Cardiac muscle cell (in vitro differentiated cells and primary cell): Measurements from ENCODE around the gene NRAP. TPM values are rescaled to one million over a fixed set of nuclear protein-coding genes. Genes with fewer than 3 reads are reported as not detected.

Experiments
- DNase-seq, 2 donors: peaks; one replicate each; pipeline versions ENCODE4 v3.0.0 to v3.0.0-alpha.2; 2010 to 2017; ENCODE audit warnings: low read depth in 1 of 2, low spot score in 1 of 2
- H3K27ac ChIP-seq: fragments of 200-600 bp; sonication (generic); 2 replicates; pipeline ENCODE4 v1.5.1; 2016
- H3K27me3 ChIP-seq: fragments of 200-600 bp; sonication (generic); 2 replicates; pipeline ENCODE4 v1.6.0; 2016; ENCODE audit warnings: control low read depth
- H3K36me3 ChIP-seq: fragments of 200-600 bp; sonication (generic); 2 replicates; pipeline ENCODE4 v1.5.1; 2016; ENCODE audit warnings: control low read depth
- H3K4me1 ChIP-seq: fragments of 200-600 bp; sonication (generic); 2 replicates; pipeline ENCODE4 v1.8.1; 2017; ENCODE audit warnings: low read depth, mild to moderate bottlenecking, mixed run types
- H3K4me3 ChIP-seq: fragments of 200-600 bp; sonication (generic); 2 replicates; pipeline ENCODE4 v1.5.1; 2016; ENCODE audit warnings: mild to moderate bottlenecking
- H3K9me3 ChIP-seq: fragments of 200-600 bp; sonication (generic); 2 replicates; pipeline ENCODE4 v1.5.1; 2017; ENCODE audit warnings: low read depth, mild to moderate bottlenecking, control low read depth
- CTCF ChIP-seq: IDR thresholded peaks from 2 replicates; pipeline ENCODE4 v1.5.1; 2012; ENCODE audit warnings: low read depth, mild to moderate bottlenecking, low read length
- polyA plus RNA-seq: library from polyadenylated mRNA; unstranded; fragments of >200 nt; fragmentation: Nextera tagmentation; extraction: Ambion mirVana; gene quantifications from 2 replicates; pipeline ENCODE4 v1.2.1, GENCODE V29; 2016
- total RNA-seq: library from RNA; depleted of rRNA; stranded (reverse); fragments of >200 nt; gene quantifications from 2 replicates; pipeline ENCODE4 v1.2.3, GENCODE V29; 2016

The NRAP gene
- total and polyA plus RNA-seq, 2 experiments from 2014 or later, result 0.11 to 0.12 TPM

- H3K36me3 ChIP-seq, result no peaks in the 10 kb centered on the region
- no peaks in the 10 kb centered on the region for H3K9me3 ChIP-seq
- peak in 1 of 2 donors; percentile 33 for DNase-seq
- no peaks in the 10 kb centered on the region for H3K27me3 ChIP-seq
- H3K27ac ChIP-seq, result no peak overlapping the region
- peaks cover 4% of the 10 kb centered on the region for H3K4me1 ChIP-seq
- no peak for TF ChIP-seq CTCF
- H3K4me3 ChIP-seq, result no peak overlapping the region
Measured at GRCh38 chr10:113666682-113667252, 2.9 kb upstream of the NRAP start.

GRCh38 chr10:113665806-113666354 lies 2.0 kb upstream of the NRAP start:
- Histone ChIP-seq H3K27me3 (no peaks in the 10 kb centered on the region), H3K9me3 (no peaks in the 10 kb centered on the region), H3K4me1 (peaks cover 4% of the 10 kb centered on the region), H3K27ac (no peak overlapping the region), H3K36me3 (no peaks in the 10 kb centered on the region), H3K4me3 (no peak overlapping the region)
- DNase-seq, result peak in 1 of 2 donors; percentile 86
- TF ChIP-seq CTCF, result no peak

GRCh38 chr10:113665352-113665751 lies 1.5 kb upstream of the NRAP start:
- no peaks in the 10 kb centered on the region for H3K27me3 ChIP-seq
- no peak for TF ChIP-seq CTCF
- no peaks in the 10 kb centered on the region for H3K36me3 ChIP-seq
- peaks cover 4% of the 10 kb centered on the region for H3K4me1 ChIP-seq
- H3K9me3 ChIP-seq, result no peaks in the 10 kb centered on the region
- DNase-seq, result no peak
- H3K27ac ChIP-seq, result no peak overlapping the region
- H3K4me3 ChIP-seq, result no peak overlapping the region

GRCh38 chr10:113663142-113663541 lies 699 bp downstream of the NRAP start:
- DNase-seq, result no peak
- H3K4me3 ChIP-seq, result no peak overlapping the region
- no peak overlapping the region for H3K27ac ChIP-seq
- no peaks in the 10 kb centered on the region for H3K9me3 ChIP-seq
- TF ChIP-seq CTCF, result no peak
- H3K27me3 ChIP-seq, result no peaks in the 10 kb centered on the region
- H3K36me3 ChIP-seq, result no peaks in the 10 kb centered on the region
- peaks cover 4% of the 10 kb centered on the region for H3K4me1 ChIP-seq

GRCh38 chr10:113661332-113661731 lies 2.5 kb downstream of the NRAP start:
- DNase-seq, result no peak
- Histone ChIP-seq H3K9me3 (no peaks in the 10 kb centered on the region), H3K27ac (no peak overlapping the region)

More at GRCh38 chr10:113661332-113661731, 2.5 kb downstream of the NRAP start:
- no peak for TF ChIP-seq CTCF
- no peaks in the 10 kb centered on the region for H3K27me3 ChIP-seq
- H3K4me1 ChIP-seq, result peaks cover 4% of the 10 kb centered on the region
- H3K36me3 ChIP-seq, result no peaks in the 10 kb centered on the region
- no peak overlapping the region for H3K4me3 ChIP-seq
